MV-4-11 (cell line): ENCODE data around the gene GSK3B.
A peak's percentile ranks its signal among the peaks of the same experiment; 100 is the strongest.
"Not testable (repeated sequence)": the region's sequence is repeated elsewhere in the genome, so short reads cannot be mapped to it uniquely, and the experiment has no call there.

Experiments
- DNase-seq: peaks from one replicate; lab custom pipeline; 2025; lab: John Stamatoyannopoulos, UW

GSK3B gene

GRCh38 chr3:120052677-120053076 lies 41.6 kb downstream of the GSK3B start:
- DNase-seq: no peak

DNA sequence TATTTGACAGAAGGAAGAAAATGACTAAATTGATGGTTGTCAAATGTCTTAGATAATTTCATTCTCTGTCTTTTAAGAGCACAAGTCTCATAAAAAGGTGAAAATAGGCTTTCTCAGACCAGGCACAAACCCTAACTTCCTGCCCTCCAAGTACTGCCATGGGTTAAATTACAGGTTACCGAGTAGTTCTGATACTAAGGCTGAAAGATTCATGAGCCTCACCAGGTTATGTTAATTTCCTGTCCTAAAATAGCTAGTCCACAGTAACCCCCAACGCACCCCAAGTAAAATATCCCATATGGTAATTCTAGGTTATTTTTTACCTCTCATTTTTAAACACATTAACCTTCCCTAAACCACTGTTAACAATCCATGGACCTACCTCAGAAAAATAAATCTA lies 42.0 kb downstream of the GSK3B start:
- no peak for DNase-seq

DNA sequence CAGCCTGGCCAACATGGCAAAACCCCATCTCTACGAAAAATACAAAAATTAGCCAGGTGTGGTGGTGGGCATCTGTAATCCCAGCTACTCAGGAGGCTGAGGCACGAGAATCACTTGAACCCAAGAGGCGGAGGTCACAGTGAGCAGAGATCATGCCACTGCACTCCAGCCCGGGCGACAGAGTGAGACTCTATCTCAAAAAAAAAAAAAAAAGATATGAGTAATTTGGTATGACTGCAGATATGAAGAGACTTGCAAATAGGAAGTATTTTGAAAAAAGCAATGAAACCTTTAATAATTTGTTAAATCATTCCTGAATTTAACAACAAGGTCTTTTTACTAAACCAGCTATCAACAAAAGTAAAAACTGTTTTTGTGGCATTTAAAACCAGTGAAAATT lies 42.7 kb downstream of the GSK3B start:
- not testable (repeated sequence) for DNase-seq

- peak; percentile 56 for DNase-seq
These were observed 44.2 kb downstream of the GSK3B start for GRCh38 chr3:120049881-120050539.

DNA sequence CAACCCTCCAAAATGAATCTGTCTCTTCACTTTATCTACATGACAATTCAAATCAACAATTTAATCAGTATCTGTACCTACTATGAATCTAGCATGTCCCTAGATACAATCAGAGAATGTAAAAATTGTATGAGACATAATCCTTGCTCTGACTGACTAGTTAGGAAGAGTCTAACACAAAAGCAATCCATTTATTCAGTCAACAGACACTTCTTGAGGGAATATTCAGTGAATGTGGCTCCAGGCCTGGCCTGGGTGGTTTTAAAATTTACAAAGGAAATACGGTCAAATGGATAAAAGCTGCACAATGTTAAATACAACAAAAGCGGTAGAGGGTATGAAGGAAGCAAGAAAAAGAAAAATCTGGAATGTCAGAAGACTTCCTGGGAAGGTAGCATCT lies 45.2 kb downstream of the GSK3B start:
- no peak for DNase-seq

DNA sequence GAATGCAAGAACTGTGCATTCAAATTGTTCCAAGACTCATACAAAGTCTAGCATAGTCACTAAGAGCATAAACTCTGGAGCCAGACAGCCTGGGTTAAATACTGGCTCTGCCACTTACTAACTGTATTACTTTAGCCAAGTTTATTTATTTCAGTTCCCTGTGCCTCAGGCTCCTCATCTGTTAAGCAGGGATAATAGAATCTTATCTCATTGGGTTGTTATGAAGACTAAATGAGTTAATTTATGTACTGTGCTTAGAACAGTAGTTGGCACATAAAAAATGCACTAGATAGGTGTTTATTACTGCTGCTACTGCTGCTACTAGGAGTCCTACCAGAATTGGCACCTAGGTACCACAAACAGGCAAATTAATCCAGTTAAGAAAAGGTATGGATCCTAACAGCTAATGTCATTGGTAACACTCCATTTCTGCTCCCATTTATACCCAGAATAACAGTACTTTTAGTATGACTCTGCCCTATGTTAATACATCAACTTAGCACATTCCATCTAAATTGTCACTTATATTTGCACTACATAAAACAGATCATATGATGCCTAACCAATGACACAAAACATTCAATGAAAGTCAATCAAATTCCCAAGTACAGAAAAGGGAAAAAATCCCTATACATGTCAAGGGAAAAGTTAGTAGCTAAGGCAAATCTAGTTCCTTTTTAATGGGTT lies 45.7 kb downstream of the GSK3B start:
- DNase-seq: no peak

DNA sequence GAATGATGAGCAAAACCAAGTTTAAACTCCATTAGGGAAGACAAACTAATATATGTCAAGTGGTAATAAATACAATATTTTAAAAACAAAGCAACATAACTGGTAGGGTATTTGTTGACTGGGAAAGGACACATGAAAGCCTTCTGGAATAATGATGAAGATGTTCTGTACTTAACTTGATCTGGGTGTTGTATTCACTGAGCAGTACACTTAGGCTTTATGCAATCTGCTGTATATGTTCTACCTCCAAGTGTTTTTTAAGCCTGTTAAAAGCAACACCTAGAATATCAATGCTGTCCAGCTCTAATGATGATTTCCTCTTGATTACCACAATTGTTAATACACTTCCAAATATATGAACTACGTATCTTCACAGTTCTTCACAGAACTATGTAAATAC lies 46.6 kb downstream of the GSK3B start:
- no peak for DNase-seq

DNA sequence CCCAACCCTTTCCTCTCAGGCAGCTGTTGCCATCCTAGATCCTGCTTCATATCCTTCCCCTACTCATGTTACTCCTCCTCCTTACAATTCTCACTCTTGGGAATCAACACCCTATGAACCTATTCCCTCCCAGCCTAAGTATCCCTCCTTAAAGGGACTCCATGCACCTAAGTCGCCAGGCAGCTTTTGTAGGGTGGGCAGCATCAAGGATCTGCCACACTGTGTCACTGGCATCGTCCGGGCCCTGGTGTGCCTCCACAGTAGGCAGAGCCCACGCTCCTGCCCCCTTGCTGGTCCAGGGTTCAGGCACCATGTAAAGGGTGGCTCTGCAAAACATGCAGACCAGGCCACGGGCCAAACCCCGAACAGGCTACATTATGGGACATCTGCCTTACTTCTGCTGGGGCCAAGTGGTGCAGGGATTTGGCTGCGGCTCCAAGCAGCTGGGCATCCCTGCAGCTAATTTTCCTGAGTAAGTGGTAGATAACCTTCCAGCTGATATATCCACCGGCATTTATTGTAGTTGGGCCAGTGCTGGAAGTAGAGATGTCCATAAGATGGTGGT lies 53.4 kb downstream of the GSK3B start:
- DNase-seq: no peak

GRCh38 chr3:120039642-120040610 lies 54.3 kb downstream of the GSK3B start:
- no peak for DNase-seq

DNA sequence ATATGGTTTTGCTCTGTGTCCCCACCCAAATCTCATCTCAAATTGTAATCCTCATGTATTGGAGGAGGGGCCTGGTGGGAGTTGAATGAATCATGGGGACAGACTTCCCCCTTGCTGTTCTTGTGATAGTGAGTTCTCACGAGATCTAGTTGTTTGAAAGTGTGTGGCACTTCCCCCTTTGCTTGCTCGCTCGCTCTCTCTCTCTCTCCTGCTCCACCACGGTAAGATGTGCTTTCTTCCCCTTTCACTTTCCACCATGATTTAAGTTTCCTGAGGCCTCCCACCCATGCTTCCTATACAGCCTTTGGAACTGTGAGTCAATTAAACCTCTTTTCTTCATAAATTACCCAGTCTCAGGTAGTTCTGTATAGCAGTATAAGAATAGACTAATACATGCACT lies 60.7 kb downstream of the GSK3B start:
- DNase-seq: peak; percentile 92

DNA sequence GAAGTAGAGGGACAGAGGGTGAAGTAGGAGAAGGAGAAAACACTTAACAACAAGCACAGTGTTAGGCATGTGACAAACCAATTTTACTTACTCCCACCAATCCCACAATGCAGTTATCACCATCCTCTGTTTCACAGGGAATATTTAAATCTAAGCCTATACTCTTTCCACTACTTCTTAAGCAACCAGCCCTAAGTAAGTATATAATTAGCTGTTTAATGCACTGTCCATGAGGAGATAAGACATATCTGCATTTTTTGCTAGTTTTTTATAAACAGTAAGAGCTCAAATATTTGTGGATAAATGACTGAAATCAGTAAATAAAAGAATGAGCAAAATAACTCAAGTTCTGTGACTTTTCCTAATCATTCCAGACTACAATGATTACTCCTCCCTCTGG lies 62.7 kb downstream of the GSK3B start:
- DNase-seq: no peak

GRCh38 chr3:120029749-120030148 lies 64.5 kb downstream of the GSK3B start:
- DNase-seq: no peak

DNA sequence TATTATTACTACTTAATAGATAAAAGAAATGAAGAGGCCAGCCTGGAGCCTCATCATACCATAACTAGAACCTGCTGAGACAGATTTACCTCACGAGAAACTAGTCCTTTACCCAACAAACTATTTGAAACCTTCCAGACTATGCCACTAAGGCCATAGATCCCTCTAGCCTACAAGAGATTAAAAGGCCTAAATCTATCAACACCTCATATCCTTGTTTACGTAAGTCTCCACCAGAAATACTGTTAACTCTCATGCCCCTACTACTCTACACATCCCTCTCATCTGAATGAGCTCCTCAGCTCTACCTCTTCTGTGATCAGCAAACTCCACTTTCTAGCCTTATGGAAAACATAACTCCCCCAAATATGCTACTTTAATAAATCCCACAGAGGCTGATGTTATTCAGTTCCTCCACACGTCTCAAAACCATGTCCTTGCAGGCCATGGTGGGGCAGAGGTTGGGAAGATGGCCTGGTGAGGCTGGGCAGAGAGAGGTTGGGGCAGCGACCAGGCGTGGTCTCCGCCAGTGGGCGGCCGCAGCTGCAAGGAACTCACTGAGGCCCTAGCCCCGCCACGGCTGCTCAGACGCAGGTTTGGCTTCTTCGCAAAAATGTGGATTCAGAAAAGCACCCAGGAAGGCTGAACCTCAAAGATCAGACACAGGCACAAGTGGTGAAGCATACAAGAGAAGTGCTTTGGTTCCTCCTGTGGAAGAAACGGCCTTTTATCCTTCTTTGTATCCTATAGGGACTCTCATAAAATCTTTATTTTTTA lies 65.8 kb downstream of the GSK3B start:
- DNase-seq: no peak

- no peak for DNase-seq
These were observed 67.0 kb downstream of the GSK3B start for GRCh38 chr3:120027226-120027625.

DNA sequence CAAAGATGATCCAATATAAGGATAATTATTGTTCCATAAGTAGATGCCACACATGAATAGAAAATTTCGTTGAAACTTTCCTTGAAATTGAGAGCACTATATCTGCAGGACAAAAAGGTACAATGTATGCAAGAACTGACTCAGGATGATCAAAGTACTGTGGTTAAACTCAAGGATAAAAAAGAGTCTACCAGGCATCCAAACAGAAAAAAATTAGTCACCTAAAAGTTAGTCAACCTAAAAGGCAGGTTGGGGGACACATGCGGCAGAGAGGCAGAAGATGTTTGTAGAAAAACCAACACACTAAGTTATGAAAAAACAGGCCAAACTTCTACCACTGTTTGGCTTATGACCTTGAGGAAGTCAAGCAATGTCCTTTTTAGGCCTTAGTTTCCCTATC lies 68.7 kb downstream of the GSK3B start:
- DNase-seq: no peak

GRCh38 chr3:120024103-120024502 lies 70.1 kb downstream of the GSK3B start:
- no peak for DNase-seq

GRCh38 chr3:120022729-120023128 lies 71.5 kb downstream of the GSK3B start:
- DNase-seq: no peak

GRCh38 chr3:120021523-120021922 lies 72.7 kb downstream of the GSK3B start:
- DNase-seq: no peak

GRCh38 chr3:120018299-120018698 lies 75.9 kb downstream of the GSK3B start:
- no peak for DNase-seq

- DNase-seq: no peak
These were observed 76.6 kb downstream of the GSK3B start for GRCh38 chr3:120017692-120018091.

- DNase-seq: no peak
These were observed 80.8 kb downstream of the GSK3B start for GRCh38 chr3:120013481-120013880.

GRCh38 chr3:120005741-120006140 lies 88.5 kb downstream of the GSK3B start:
- not testable (repeated sequence) for DNase-seq
